Glomerular endothelial cell (primary cell): ENCODE measurements around the gene CYP1B1. TPM values are rescaled to one million over a fixed set of nuclear protein-coding genes. Genes with fewer than 3 reads are reported as not detected.
"Not testable (repeated sequence)": the region's sequence is repeated elsewhere in the genome, so short reads cannot be mapped to it uniquely, and the experiment has no call there.

Source experiments
- DNase-seq: peaks from one replicate; pipeline ENCODE4 v3.0.0-alpha.2; 2011; ENCODE audit warnings: low read depth, low spot score; ENCODE audit errors: extremely low read depth
- total RNA-seq: library from RNA; depleted of rRNA; stranded (reverse); fragments of >200 nt; gene quantifications from 2 replicates; pipeline ENCODE4 v1.2.3, GENCODE V29; 2015

Gene CYP1B1
- total RNA-seq, 1 donor from 2014 or later = 11.9 TPM

- DNase-seq = no peak
Measured at GRCh38 chr2:38037757-38038621, 38.0 kb downstream of the CYP1B1 start.

- DNase-seq = no peak
Measured at GRCh38 chr2:38037325-38037724, 38.6 kb downstream of the CYP1B1 start.

- no peak for DNase-seq
Measured at GRCh38 chr2:38035968-38036367, 40.0 kb downstream of the CYP1B1 start.

- DNase-seq = no peak
Measured at GRCh38 chr2:38033646-38034045, 42.3 kb downstream of the CYP1B1 start.

- DNase-seq = no peak
Measured at GRCh38 chr2:38032946-38033345, 43.0 kb downstream of the CYP1B1 start.

- no peak for DNase-seq
Measured at GRCh38 chr2:38030635-38031355, 45.2 kb downstream of the CYP1B1 start.

GRCh38 chr2:38029512-38029911 is 46.4 kb downstream of the CYP1B1 start:
- DNase-seq = no peak

GRCh38 chr2:38028829-38029228 is 47.1 kb downstream of the CYP1B1 start:
- no peak for DNase-seq

GRCh38 chr2:38026846-38027245 is 49.1 kb downstream of the CYP1B1 start:
- no peak for DNase-seq

GRCh38 chr2:38021589-38021988 is 54.4 kb downstream of the CYP1B1 start:
- no peak for DNase-seq

- not testable (repeated sequence) for DNase-seq
Measured at GRCh38 chr2:38020359-38021069, 55.4 kb downstream of the CYP1B1 start.

GRCh38 chr2:38017836-38018235 is 58.1 kb downstream of the CYP1B1 start:
- DNase-seq = no peak

Other genes starting within 250 kb of the CYP1B1 start
- gene RMDN2, start 150.9 kb downstream of the CYP1B1 start, total RNA-seq = 2.3 and 8.3 TPM in 2 replicates